ENCODE results near the gene TMEM184B.

TMEM184B gene

GRCh38 chr22:38308791-38309498 lies 36.1 kb upstream of the TMEM184B start:
- DNase-seq (ENCODE audit: low read depth, low spot score) = no peak

DNA sequence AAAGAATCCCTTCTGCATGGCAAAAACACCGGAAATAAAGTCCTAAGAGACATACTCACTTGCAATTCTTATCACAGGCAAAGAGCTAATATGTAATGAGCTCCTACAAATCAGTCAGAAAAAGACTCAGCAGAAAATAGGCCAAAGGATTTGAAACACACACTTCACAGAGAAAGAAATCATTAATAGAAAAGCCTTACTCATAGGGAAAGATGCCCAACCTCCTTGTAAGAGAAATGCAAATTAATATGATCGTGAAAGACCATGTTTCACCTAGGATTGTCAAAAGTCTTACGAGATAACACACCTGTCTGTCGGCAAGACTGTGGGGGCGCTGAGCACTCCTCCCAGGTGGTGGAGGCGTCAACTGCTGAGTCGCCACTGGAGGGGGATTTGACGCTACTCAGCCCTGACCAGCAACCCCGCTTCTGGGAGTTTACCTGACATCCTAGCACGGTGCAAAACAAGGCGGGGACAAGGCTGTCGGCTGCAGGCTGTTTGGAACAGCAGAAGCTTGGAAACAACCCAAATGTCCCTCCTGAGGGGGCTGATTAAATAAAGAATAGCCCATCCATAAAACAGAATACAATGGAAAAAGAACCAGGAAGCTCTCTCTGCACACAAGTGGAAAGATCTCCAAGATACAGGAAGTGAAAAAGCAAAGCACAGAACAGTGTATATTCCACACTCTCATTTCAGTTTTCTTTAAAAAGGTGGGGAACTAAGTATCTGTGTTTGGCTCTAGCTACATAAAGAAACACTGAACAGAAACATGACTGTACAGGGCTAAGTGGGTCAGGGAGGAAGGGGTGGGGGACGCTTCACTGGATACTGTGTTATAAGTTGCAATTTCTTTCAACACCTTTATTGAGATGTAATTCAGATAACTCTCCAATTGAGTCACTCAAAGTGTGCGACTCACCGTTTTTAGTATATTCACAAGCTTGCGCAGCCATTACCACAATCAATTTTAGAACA lies 33.0 kb upstream of the TMEM184B start:
- no peak for DNase-seq (ENCODE audit: low read depth, low spot score)

GRCh38 chr22:38304526-38304925 lies 31.7 kb upstream of the TMEM184B start:
- no peak for DNase-seq (ENCODE audit: low read depth, low spot score)

DNA sequence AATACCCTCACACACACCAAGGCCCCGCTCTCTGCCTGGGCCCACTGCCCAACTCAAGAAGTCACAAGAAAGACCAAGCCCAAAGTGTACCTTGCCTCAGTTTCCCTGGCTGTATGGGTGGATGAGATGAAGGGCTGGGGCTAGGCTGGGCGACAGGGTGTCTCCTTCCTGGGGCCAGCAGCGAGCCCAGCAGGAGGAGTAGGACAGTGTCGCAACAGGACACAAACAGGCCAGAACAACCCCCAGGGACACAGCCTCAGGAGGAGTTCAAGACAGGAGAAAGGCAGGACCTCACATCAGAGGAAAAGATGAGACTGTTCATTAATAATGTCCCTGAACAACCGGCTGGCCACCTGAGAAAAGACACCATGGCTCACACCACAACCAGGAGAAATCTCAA lies 31.2 kb upstream of the TMEM184B start:
- DNase-seq (ENCODE audit: low read depth, low spot score) = no peak

- no peak for DNase-seq (ENCODE audit: low read depth, low spot score)
These were observed 30.1 kb upstream of the TMEM184B start for GRCh38 chr22:38302906-38303305.

- DNase-seq (ENCODE audit: low read depth, low spot score) = no peak
These were observed 28.1 kb upstream of the TMEM184B start for GRCh38 chr22:38300946-38301345.

- no peak for DNase-seq (ENCODE audit: low read depth, low spot score)
These were observed 27.6 kb upstream of the TMEM184B start for GRCh38 chr22:38300197-38300945.

DNA sequence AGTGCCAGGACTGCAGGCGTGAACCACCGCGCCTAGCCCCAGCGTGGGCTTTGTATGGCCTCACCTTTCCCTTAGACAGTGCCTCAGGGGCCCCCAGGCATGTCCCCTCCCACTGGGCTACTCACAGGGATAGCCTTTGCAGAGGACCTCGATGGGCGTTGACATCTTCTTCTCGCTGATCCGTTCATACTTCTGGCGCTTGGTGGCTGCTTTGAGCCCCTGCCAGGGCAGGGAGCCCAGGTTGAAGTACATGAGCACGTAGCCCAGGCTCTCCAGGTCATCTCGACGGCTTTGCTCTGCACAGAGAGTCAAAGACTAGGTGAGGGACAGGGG lies 26.9 kb upstream of the TMEM184B start:
- DNase-seq (ENCODE audit: low read depth, low spot score) = no peak

- DNase-seq (ENCODE audit: low read depth, low spot score) = no peak
These were observed 25.6 kb upstream of the TMEM184B start for GRCh38 chr22:38298312-38299005.

- DNase-seq (ENCODE audit: low read depth, low spot score) = no peak
These were observed 23.6 kb upstream of the TMEM184B start for GRCh38 chr22:38296372-38296771.

GRCh38 chr22:38295863-38296262 lies 23.1 kb upstream of the TMEM184B start:
- no peak for DNase-seq (ENCODE audit: low read depth, low spot score)

GRCh38 chr22:38295339-38295738 lies 22.5 kb upstream of the TMEM184B start:
- no peak for DNase-seq (ENCODE audit: low read depth, low spot score)

DNA sequence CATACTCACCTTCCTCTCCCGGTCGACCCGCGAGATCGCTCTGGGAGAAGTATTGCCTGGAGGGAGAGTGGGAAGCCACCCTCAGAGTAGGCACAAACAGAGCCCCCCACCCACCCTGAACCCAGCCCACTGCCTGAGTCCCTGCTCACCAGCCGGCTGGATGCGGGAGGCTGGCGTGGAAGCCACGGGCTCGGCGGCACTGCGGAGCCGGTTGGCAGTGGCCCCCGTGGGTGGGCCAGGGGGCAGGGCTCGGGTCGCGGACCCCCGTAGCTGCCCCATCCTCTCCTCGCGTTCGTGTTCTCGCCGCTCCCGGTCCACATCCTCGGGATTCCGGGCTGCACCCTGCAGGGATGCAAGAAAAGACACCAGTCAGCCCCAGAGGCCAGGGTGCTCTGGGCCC lies 21.4 kb upstream of the TMEM184B start:
- DNase-seq (ENCODE audit: low read depth, low spot score) = no peak

GRCh38 chr22:38292694-38293093 lies 19.9 kb upstream of the TMEM184B start:
- no peak for DNase-seq (ENCODE audit: low read depth, low spot score)

DNA sequence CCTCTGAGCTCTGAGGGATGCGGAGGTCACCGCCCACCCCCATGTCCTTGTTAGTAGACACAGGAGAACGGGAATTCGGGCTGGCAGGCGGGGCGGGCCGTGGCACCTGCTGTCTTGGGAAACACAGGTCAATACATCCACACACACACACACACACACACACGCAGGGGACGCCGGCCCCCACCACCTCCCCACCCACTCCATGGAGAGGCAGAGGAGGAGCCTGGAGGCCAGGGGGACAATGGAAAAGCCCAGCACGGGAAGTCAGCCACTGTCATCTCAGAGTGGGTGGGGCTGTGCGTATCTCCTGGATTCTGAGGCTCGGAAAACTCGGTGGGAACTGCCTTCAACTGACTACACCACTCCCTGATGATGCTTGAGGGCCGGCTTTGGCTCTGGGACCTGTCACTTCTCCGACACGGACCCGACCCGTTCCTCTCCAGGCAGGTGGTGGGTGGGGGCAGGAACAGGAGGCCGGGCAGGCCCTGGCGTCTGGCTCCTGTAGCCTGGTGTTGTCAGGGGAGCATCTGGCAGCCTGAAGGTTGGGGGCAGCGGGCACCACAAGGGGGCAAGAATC lies 18.5 kb upstream of the TMEM184B start:
- no peak for DNase-seq (ENCODE audit: low read depth, low spot score)

DNA sequence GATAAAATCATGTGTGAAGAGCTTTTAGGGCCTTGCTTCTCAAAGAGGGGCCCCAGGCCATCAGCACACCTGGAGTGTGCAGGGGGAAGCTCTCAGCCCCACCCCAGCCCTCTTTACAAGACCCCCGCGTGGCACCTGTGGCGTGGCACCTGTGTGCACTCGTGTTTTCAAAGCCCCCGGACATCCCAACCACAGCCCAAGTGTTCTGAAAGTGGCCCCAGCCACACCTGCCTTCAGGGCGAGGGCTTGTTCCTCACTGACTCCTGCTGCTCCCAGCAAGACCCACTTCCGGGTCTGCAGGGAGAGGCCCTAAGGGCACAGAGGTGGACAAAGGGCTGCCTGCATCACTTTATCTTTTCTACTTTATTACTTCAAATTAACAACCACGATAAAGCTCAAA lies 17.5 kb upstream of the TMEM184B start:
- no peak for DNase-seq (ENCODE audit: low read depth, low spot score)

DNA sequence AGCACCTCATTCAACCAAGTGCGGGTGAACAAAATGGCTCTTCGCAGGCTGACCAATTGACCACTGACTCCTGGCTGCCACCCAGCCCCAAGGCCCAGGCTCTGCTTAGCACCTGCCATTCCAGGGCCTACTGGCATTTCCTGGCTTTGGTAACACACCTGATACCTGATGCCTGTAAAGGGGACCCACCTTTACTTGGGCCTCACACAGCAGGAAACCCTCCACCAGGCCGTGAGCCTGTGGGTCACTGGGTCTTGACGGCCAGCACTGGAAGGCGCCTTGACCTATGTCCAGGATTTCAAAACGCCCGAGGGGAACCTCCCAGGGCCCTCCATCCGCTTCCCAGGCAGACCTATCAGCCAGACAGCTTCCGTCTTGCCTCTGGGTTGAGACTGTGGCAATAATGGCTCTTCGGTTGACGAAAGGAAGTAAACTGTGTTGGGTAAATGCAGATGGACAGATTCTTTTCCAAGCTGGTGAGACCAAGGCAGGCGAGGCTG lies 16.8 kb upstream of the TMEM184B start:
- DNase-seq (ENCODE audit: low read depth, low spot score) = no peak

DNA sequence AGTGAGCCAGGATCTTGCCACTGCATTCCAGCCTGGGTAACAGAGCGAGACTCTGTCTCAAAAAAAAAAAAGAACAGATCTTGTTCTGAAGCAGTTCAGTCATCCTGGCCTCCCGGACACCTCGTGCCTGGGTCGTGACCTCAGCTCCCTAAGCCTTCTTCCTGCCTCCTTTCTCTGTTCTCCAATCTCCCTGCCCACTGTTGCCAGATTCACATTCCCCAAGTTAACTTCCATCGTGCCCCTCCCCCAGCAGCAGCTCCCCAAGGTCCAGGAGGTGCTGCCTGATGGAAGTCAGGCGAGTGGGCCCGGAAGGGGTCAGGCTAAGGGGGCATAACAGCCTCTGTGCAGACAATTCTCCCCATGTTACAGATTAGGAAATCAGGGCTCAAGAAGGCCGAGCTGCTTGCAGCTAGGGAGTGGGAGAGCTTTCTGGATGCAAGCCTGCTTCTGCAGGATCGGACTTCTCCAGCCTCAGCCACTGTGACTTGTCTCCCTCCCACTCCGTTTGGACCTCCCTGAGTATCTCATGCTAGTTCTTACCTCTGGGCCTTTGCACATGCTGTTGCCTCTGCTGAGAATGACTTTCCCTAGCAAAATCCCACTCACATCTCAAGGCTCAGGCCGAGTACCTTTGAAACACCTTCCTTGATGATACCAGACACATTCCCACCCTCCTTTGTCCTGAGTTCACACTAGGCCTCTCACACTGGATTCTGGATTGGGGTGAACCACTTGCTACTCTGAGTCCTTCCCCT lies 14.3 kb upstream of the TMEM184B start:
- DNase-seq (ENCODE audit: low read depth, low spot score) = no peak

DNA sequence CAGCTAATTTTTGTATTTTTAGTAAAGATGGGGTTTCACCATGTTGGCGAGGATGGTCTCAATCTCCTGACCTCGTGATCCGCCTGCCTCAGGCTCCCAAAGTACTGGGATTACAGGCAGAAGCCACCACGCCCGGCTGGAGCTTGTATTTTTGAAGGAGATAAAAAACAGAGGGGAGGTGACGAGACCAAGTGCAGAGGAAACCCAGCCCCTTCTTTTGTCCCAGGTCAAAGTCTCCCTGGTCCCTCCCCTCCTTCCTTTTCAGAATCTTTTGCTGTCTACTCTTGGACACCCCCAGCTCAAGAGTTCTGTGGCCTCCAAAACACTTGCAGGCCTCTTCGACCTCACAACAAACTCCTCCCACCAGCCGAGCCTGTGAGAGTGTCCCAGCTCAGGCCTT lies 12.2 kb upstream of the TMEM184B start:
- no peak for DNase-seq (ENCODE audit: low read depth, low spot score)

- DNase-seq (ENCODE audit: low read depth, low spot score) = no peak
These were observed 11.2 kb upstream of the TMEM184B start for GRCh38 chr22:38284042-38284402.

All from activated CD4-positive, CD25-positive, alpha-beta regulatory T cell treated with anti-CD3 and anti-CD28 coated beads, Interleukin-2, amount 50 U/mL, for 16 hours (primary cell).